Fibroblast of skin of left quadriceps (primary cell): ENCODE results near the gene GTF2H1.

Experiments used
- DNase-seq, 2 experiments: peaks; one replicate each; pipeline ENCODE4 v3.0.0-alpha.2; 2013; ENCODE audit warnings: low read depth in 2 of 2

Gene GTF2H1

GRCh38 chr11:18321969-18322711, at the start of gene GTF2H1, which contains the start of gene HPS5:
Gene GTF2H1 (plus strand): TSS chr11:18322567. CDS start chr11:18333075, 10,508 bp downstream.
Gene HPS5 (minus strand): TSS chr11:18322140. CDS start chr11:18317858, 4,282 bp downstream.
- DNase-seq = peak; percentile 96 to 97

DNA sequence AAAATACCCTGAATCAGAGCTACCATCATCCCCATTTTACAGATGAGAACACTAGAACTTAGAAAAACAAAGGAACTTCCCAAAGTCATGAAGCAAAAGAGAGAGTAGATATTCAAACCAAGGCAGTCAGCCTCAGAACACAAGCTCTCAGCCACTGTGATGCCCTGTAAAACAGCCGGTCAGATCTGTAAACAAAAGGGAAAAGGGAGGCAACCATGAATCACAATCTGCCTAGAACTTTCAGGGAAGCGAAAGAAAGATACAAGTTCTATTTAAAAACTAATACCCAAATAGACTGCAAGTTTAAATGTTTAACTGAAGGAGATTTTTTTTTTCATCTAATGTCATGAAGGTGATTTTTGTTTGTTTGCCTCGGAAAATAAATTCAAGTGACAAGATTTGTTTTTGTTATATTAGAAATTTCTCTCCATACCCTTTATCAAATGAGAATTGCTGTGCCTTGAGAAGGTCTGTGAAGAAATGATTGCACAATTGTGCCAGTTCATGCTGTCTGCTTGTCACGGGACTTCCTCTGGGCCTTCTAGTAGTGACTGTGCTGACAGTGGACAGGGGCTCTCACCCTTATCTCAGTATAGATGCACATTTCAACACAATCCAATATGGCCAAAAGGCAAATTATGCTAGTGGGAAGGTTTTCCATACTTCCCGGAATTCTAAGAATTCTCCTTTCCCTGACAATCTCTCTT, 44.6 kb upstream of the GTF2H1 start:
- no peak for DNase-seq

DNA sequence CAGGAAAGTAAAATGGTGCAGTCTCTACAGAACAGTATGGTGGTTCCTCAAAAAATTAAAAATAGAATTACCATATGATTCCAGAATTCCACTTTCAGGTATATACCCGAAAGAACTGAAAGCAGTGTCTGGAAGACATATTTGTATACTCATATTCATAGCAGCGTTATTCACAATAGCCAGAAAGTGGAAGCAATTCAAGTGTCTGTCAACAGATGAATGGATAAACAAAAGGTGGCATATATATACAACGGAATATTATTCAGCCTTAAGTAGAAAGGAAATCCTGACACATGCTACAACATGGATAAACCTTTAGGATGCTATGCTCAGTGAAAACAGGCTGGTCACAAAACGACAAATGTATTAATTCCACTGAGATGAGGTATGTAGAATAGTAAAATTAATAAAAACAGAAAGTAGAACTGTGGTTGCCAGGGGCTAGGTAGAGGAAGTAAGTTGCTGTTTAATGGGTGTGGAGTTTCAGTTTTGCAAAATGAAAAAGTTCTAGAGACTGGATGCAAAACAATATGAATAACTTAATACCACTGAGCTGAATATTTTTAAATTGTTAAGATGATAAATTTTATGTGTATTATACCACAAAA, 41.8 kb upstream of the GTF2H1 start:
- no peak for DNase-seq

GRCh38 chr11:18282626-18283025, 39.7 kb upstream of the GTF2H1 start:
- DNase-seq = no peak

DNA sequence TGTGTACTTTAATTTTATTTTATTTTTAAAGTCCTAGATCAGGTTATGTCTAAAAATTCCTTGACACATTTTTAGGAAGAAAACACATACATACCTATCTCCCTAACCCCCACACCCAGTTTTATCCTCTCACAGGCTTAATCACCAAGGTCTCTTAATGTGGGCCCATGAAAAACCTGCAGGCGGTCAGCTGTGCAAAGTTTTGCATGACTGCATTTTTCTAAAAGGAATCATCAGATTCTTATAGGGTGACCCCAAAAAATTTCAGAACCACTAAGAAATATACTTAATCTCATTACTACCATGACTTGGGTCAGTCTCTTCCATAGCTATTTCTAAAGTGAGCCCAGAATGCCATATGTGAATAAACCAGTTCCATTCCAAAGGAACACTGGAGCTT, 36.5 kb upstream of the GTF2H1 start:
- DNase-seq = no peak

- DNase-seq = no peak
Measured at GRCh38 chr11:18288911-18289310, 33.5 kb upstream of the GTF2H1 start.

DNA sequence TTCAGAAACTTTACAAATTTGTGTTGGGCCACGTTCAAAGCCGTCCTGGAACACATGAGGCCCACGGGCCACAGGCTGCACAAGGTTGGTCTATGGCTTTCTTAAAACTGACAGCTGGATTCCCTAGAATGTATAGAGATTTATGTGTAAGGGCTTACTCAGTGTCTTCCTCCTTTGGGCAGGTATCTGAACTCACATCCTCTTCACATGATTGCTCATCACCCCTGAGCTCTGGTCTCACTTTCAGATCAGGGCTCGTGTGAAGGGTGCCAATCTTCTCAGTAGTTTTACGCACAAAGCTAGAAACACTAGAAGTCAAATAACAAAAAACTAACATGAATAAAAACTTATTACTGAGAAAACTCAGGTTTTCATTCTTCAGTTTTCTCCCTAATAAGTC, 27.5 kb upstream of the GTF2H1 start:
- no peak for DNase-seq

GRCh38 chr11:18295316-18295715, 27.1 kb upstream of the GTF2H1 start:
- no peak for DNase-seq

- DNase-seq = no peak
Measured at GRCh38 chr11:18299721-18300120, 22.6 kb upstream of the GTF2H1 start.

GRCh38 chr11:18304745-18305144, 17.6 kb upstream of the GTF2H1 start:
- DNase-seq = no peak

- no peak for DNase-seq
Measured at GRCh38 chr11:18307461-18308139, 14.8 kb upstream of the GTF2H1 start.

DNA sequence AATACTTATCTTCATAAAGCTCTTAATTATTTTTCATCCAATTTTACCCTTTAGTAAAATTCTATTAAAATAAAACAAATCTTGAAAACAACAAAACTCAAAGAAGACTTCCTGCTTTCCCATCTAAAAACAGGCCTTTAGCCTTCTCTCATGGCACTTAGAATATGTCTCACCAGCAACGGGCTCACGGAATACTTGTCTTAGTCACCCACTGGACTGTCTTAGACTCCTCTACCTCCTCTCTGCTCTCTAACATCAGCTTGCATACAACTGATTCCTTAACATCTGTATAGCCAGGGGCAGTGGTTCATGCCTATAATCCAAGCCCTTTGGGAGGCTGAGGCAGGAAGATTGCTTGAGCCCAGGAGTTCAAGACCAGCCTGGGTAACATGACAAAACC, 14.1 kb upstream of the GTF2H1 start:
- no peak for DNase-seq

DNA sequence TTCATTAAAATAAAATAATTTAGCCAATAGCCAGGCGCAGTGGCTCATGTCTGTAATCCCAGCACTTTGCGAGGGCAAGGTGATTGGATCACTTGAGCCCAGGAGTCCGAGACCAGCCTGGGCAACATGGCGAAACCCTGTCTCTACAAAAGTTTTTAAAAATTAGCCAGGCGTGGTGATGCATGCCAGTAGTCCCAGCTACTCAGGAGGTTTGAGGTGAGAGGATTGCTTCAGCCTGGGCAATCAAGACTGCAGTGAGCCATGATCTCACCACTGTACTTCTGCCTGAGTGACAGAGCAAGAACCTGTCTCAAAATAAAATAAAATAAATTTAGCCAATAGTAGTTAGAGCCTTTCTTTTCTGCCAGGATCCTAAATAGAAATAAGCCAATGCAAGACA, 12.7 kb upstream of the GTF2H1 start:
- DNase-seq = no peak

DNA sequence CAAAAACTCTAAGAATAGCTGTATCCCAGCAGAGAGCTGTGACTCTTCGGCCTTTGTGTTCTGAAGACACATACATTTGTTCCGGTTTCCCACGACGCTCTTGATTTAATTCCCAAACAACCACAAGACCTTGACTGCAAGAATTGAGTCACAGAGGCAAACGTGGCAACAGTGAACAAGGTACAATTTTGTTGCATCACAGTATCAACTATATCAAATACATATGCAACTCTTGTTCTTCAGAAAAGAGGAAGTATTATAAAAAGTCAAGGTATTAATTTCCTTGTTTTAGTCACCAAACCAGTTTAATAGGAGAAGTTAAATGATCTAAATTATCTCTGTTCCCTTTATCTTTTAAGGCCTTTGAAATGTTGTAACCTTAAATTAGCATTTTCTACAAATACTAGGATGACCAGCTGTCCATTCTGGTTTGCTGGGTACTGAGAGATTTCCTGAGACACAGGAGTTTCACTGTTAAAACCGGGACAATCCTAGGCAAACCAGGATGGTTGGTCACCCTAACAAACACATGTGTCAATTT, 11.5 kb upstream of the GTF2H1 start:
- DNase-seq = no peak

GRCh38 chr11:18312012-18312411, 10.4 kb upstream of the GTF2H1 start:
- DNase-seq = no peak

GRCh38 chr11:18312663-18313420, 9.5 kb upstream of the GTF2H1 start:
- peak; percentile 43 to 47 for DNase-seq

- no peak for DNase-seq
Measured at GRCh38 chr11:18313965-18314763, 8.2 kb upstream of the GTF2H1 start.

GRCh38 chr11:18314784-18315523, 7.4 kb upstream of the GTF2H1 start:
- no peak for DNase-seq

GRCh38 chr11:18315893-18316292, 6.5 kb upstream of the GTF2H1 start:
- no peak for DNase-seq

- DNase-seq = no peak
Measured at GRCh38 chr11:18317551-18317950, 4.8 kb upstream of the GTF2H1 start.
